K562 (cell line): Measurements from ENCODE around the gene IMP4. TPM values are rescaled to one million over a fixed set of nuclear protein-coding genes. Genes with fewer than 3 reads are reported as not detected.

ENCODE experiments used
- ATF3 ChIP-seq, 2 experiments: fragments of 450-650 bp in 1 of 2; sonication (generic) in 1 of 2; formaldehyde crosslinking in 1 of 2; IDR thresholded peaks in 1 of 2; conservative IDR thresholded peaks in 1 of 2; 2 replicates each; pipeline versions ENCODE4 v1.6.1 to v1.8.1; 2016 to 2023; ENCODE audit warnings: mild to moderate bottlenecking in 2 of 2, moderate library complexity in 2 of 2, inconsistent platforms in 1 of 2, missing genetic modification reagents in 1 of 2
- BACH1 ChIP-seq: fragments of 200-800 bp; sonication (Bioruptor generic); IDR thresholded peaks from 2 replicates; pipeline ENCODE4 v1.6.1; 2016; ENCODE audit warnings: missing genetic modification characterization, missing compliant biosample characterization
- E2F4 ChIP-seq: sonication (generic); formaldehyde crosslinking; IDR thresholded peaks from 2 replicates; pipeline ENCODE4 v1.8.0; 2022; ENCODE audit warnings: mild to moderate bottlenecking, low read depth, missing genetic modification reagents
- FOXP1 ChIP-seq: sonication (generic); formaldehyde crosslinking; IDR thresholded peaks from 2 replicates; pipeline ENCODE4 v1.8.0; 2022; ENCODE audit warnings: mild to moderate bottlenecking, missing genetic modification reagents
- GTF2E2 ChIP-seq: fragments of 200-800 bp; sonication (Bioruptor generic); IDR thresholded peaks from 2 replicates; pipeline ENCODE4 v1.6.1; 2016; ENCODE audit warnings: missing genetic modification characterization, missing compliant biosample characterization
- HNRNPUL1 ChIP-seq: fragments of 200-400 bp; formaldehyde crosslinking; IDR thresholded peaks from 2 replicates; pipeline ENCODE4 v1.6.1; 2017; ENCODE audit warnings: low read length
- KLF1 ChIP-seq: fragments of 450-650 bp; IDR thresholded peaks from 2 replicates; pipeline ENCODE4 v1.6.1; 2016; ENCODE audit warnings: missing genetic modification characterization, missing compliant biosample characterization
- MXI1 ChIP-seq: IDR thresholded peaks from 2 replicates; pipeline ENCODE4 v1.6.1; 2011; ENCODE audit warnings: low read depth, mild to moderate bottlenecking, improper control_type of control experiment, low read length
- SMC3 ChIP-seq: conservative IDR thresholded peaks from 2 replicates; pipeline ENCODE4 v1.6.1; 2011; ENCODE audit warnings: low read depth, low read length, improper control_type of control experiment; ENCODE audit not compliant: insufficient read depth
- SNIP1 ChIP-seq: fragments of 450-650 bp; IDR thresholded peaks from 2 replicates; pipeline ENCODE4 v1.7.1; 2017; ENCODE audit warnings: low read depth, mild to moderate bottlenecking
- TEAD4 ChIP-seq, 2 experiments: sonication (generic) in 1 of 2; formaldehyde crosslinking in 1 of 2; IDR thresholded peaks; 2 replicates each; pipeline versions ENCODE4 v1.6.1 to v1.8.0; 2012 to 2022; ENCODE audit warnings: borderline replicate concordance in 1 of 2, inconsistent platforms in 1 of 2, low read length in 1 of 2, mild to moderate bottlenecking in 1 of 2, missing genetic modification reagents in 1 of 2
- ZBTB12 ChIP-seq: fragments of 250-450 bp; sonication (Bioruptor Pico); IDR thresholded peaks from 2 replicates; pipeline ENCODE4 v1.4.0; 2020
- ZFX ChIP-seq: sonication (generic); formaldehyde crosslinking; IDR thresholded peaks from 2 replicates; pipeline ENCODE4 v1.8.0; 2022; ENCODE audit warnings: mild to moderate bottlenecking, missing genetic modification reagents, moderate library complexity
- ZNF24 ChIP-seq: fragments of 450-650 bp; IDR thresholded peaks from 2 replicates; pipeline ENCODE4 v1.6.1; 2016
- ZNF354B ChIP-seq: fragments of 250-450 bp; sonication (Bioruptor Pico); IDR thresholded peaks from 2 replicates; pipeline ENCODE4 v1.4.0; 2020
- ZNF512 ChIP-seq: IDR thresholded peaks from 2 replicates; pipeline ENCODE4 v1.6.1; 2016; ENCODE audit warnings: missing genetic modification characterization, missing compliant biosample characterization
- polyA plus RNA-seq, 8 experiments: library from polyadenylated mRNA; depleted of rRNA in 4 of 8; stranded (reverse) in 5 of 8; unstranded in 3 of 8; fragments of >200 nt; fragmentation: Nextera tagmentation in 2 of 8; fragmentation: Illumina TruSeq in 1 of 8; extraction: Ambion mirVana in 2 of 8; extraction: Trizol in 1 of 8; gene quantifications; 2 replicates each; pipeline versions ENCODE4 v1.2.1 to v1.2.3, GENCODE V29; 2011 to 2014; ENCODE audit warnings: inconsistent platforms in 1 of 8, missing spikeins in 1 of 8
- total RNA-seq, 7 experiments: library from RNA; depleted of rRNA in 6 of 7; stranded (reverse); fragments of >200 nt in 6 of 7; fragmentation: Illumina TruSeq in 2 of 7; extraction: Trizol in 2 of 7; gene quantifications; 2 replicates each; pipeline versions ENCODE4 v1.2.1 to v1.2.3, GENCODE V29; 2011 to 2021; ENCODE audit warnings: low replicate concordance in 1 of 7
- TF ChIP-seq, protein P1 (sequence below), 3 experiments: IDR thresholded peaks in 2 of 3; conservative IDR thresholded peaks in 1 of 3; 2 replicates each; pipeline ENCODE4 v1.5.1; 2011 to 2012; ENCODE audit warnings: low read length in 3 of 3, mild to moderate bottlenecking in 3 of 3, control low read depth in 2 of 3, improper control_type of control experiment in 1 of 3, inconsistent platforms in 1 of 3, low read depth in 1 of 3, mixed read lengths in 1 of 3, moderate library complexity in 1 of 3; ENCODE audit not compliant: insufficient read depth in 2 of 3
- TF ChIP-seq, protein P2 (sequence below), 3 experiments: fragments of 200-800 bp in 1 of 3; sonication (Bioruptor generic) in 1 of 3; sonication (generic) in 1 of 3; formaldehyde crosslinking in 1 of 3; IDR thresholded peaks; 2 replicates each; pipeline versions ENCODE4 v1.6.1 to v1.8.0; 2016 to 2022; ENCODE audit warnings: mild to moderate bottlenecking in 2 of 3, missing compliant biosample characterization in 2 of 3, missing genetic modification characterization in 2 of 3, missing genetic modification reagents in 1 of 3

The IMP4 gene
- total and polyA plus RNA-seq, 9 of the 15 experiments (the other 6 are each of a cell fraction or from before 2014, with no cell fraction given) = 35.4 to 209 (median 100.0) TPM

- TF ChIP-seq, protein P1, sequence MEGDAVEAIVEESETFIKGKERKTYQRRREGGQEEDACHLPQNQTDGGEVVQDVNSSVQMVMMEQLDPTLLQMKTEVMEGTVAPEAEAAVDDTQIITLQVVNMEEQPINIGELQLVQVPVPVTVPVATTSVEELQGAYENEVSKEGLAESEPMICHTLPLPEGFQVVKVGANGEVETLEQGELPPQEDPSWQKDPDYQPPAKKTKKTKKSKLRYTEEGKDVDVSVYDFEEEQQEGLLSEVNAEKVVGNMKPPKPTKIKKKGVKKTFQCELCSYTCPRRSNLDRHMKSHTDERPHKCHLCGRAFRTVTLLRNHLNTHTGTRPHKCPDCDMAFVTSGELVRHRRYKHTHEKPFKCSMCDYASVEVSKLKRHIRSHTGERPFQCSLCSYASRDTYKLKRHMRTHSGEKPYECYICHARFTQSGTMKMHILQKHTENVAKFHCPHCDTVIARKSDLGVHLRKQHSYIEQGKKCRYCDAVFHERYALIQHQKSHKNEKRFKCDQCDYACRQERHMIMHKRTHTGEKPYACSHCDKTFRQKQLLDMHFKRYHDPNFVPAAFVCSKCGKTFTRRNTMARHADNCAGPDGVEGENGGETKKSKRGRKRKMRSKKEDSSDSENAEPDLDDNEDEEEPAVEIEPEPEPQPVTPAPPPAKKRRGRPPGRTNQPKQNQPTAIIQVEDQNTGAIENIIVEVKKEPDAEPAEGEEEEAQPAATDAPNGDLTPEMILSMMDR (IDR thresholded peaks at IDR 0.05 in 2 of 3, conservative IDR thresholded peaks at IDR 0.05 in 1 of 3; ENCODE audit: insufficient read depth in 2 of 3, low read depth in 1 of 3, low read length in 3 of 3) = peak; percentile 46 to 57 (median 54)
- TF ChIP-seq TEAD4 (IDR thresholded peaks at IDR 0.05; ENCODE audit: low read length) (0 out of 2 replicates have a peak, but pooled peaks have one; percentile 27), TEAD4 (CRISPR knock-in tag; IDR thresholded peaks at IDR 0.05; ENCODE audit: borderline replicate concordance) (no peak), GTF2E2 (tag) (peak; percentile 72; the same call in 1 of the 2 replicates), E2F4 (CRISPR knock-in tag) (no peak), SMC3 (no peak), FOXP1 (peak; percentile 96; the same call in 1 of the 2 replicates), ZNF512 (tag) (no peak), ZBTB12 (no peak), HNRNPUL1 (no peak), ZNF354B (no peak), ZNF24 (0 out of 2 replicates have a peak, but pooled peaks have one; percentile 42), KLF1 (tag) (peak; percentile 87), SNIP1 (no peak), ATF3 (IDR thresholded peaks at IDR 0.05) (no peak), ATF3 (CRISPR knock-in tag; conservative IDR thresholded peaks at IDR 0.05) (peak; percentile 6; the same call in 1 of the 2 replicates), ZFX (CRISPR knock-in tag) (peak; percentile 93), MXI1 (peak; percentile 97), BACH1 (tag) (peak; percentile 66; the same call in 1 of the 2 replicates)
- TF ChIP-seq, protein P2, sequence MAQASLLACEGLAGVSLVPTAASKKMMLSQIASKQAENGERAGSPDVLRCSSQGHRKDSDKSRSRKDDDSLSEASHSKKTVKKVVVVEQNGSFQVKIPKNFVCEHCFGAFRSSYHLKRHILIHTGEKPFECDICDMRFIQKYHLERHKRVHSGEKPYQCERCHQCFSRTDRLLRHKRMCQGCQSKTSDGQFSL (CRISPR knock-in tag; IDR thresholded peaks at IDR 0.05) = 0 out of 2 replicates have a peak, but pooled peaks have one; percentile 7
- TF ChIP-seq, protein P2 (tag; IDR thresholded peaks at IDR 0.05) = no peak; a peak in 1 of 4 replicates
These were observed at the start of gene IMP4 (continued) for GRCh38 chr2:130342533-130343275.
